Esophagus squamous epithelium (tissue), 5 donors: Measurements from ENCODE around the gene FAM131C. TPM values are rescaled to one million over a fixed set of nuclear protein-coding genes. Genes with fewer than 3 reads are reported as not detected.

Source experiments
- DNase-seq: peaks from one replicate; lab custom pipeline; 2025; lab: John Stamatoyannopoulos, UW
- H3K27ac ChIP-seq, 4 donors: fragments of 200-600 bp; sonication (generic); one replicate each; pipeline ENCODE4 v1.5.1; 2016 to 2019; ENCODE audit warnings: mild to moderate bottlenecking in 1 of 4
- H3K27me3 ChIP-seq, 4 donors: fragments of 200-600 bp; sonication (generic); 1 replicate in 3 of 4; 2 replicates in 1 of 4; pipeline versions ENCODE4 v1.5.1 to v1.6.0; 2017 to 2021; ENCODE audit warnings: antibody characterized with exemption in 1 of 4
- H3K36me3 ChIP-seq, 3 donors: fragments of 200-600 bp; sonication (generic); one replicate each; pipeline ENCODE4 v1.5.1; 2016 to 2019
- H3K4me1 ChIP-seq, 3 donors: fragments of 200-600 bp; sonication (generic); one replicate each; pipeline ENCODE4 v1.5.1; 2017 to 2019
- H3K4me3 ChIP-seq, 4 donors: fragments of 200-600 bp; sonication (generic); 1 replicate in 3 of 4; 2 replicates in 1 of 4; pipeline ENCODE4 v1.5.1; 2016 to 2019; ENCODE audit warnings: mild to moderate bottlenecking in 2 of 4, moderate library complexity in 1 of 4
- H3K9me3 ChIP-seq, 3 donors: fragments of 200-600 bp; sonication (generic); one replicate each; pipeline ENCODE4 v1.5.1; 2016 to 2019
- CTCF ChIP-seq, 6 experiments: fragments of 450-650 bp in 4 of 6; fragments of 200-600 bp in 2 of 6; sonication (generic) in 2 of 6; IDR thresholded peaks; one replicate each; pipeline ENCODE4 v1.5.1; 2016 to 2019; ENCODE audit warnings: antibody characterized with exemption in 6 of 6, mild to moderate bottlenecking in 4 of 6, moderate library complexity in 4 of 6
- POLR2A ChIP-seq, 4 donors: fragments of 450-650 bp; IDR thresholded peaks; one replicate each; pipeline ENCODE4 v1.6.1; 2017; ENCODE audit warnings: antibody characterized with exemption in 4 of 4, mild to moderate bottlenecking in 4 of 4, moderate library complexity in 3 of 4
- WGBS, 2 donors: methylation state at CpG; one replicate each; pipeline ENCODE4 v1.1.5; 2018; 5-methylcytosine and 5-hydroxymethylcytosine counted together
- intact Hi-C: fragments of 100-400 bp; cut with DNase I; formaldehyde crosslinking; loops from one replicate; pipeline ENCODE4 v1.15.0; 2022
- total RNA-seq, 4 donors: library from RNA; depleted of rRNA; stranded (reverse); fragments of >200 nt; gene quantifications; one replicate each; pipeline ENCODE4 v1.1.0, GENCODE V29; 2016
- donor health status: DM: yes; HTN: yes; CAD: no.

FAM131C gene
- total RNA-seq, 4 donors from 2014 or later = 1.6 to 4.5 TPM; not detected in 2

DNA sequence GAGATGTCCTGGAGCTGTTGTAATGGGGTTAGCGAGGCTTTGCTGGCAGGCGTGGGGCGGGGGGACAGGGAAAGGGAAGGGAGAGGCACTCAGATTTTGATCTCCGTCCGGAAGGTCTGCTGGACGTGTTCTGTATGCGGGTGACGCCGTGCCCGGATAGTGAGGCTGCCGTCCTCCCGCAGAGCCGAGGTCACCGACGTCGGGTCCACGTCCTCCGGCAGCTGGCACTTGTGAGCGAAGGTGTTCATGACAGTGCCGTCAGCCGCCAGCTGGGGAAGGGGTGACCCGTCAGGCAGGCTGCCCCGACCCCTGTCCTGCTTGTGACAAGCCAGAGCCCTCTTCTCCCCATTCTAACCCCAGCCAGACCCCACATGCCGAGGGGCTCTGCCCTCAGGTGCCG, 58.0 kb downstream of the FAM131C start:
- H3K27me3 ChIP-seq = no peaks in the 10 kb centered on the region
- no peak for DNase-seq
- H3K9me3 ChIP-seq = no peaks in the 10 kb centered on the region
- peak overlapping the region in 1 of 4 donors; percentile 60 for H3K4me3 ChIP-seq
- peaks cover 28 to 84% (median 43%) of the 10 kb centered on the region in 3 donors for H3K4me1 ChIP-seq
- H3K27ac ChIP-seq = peak overlapping the region; percentile 67 to 91 (median 84)
- 97 to 100% methylated on average over 3 to 5 of the region's 25 CpGs for WGBS, 2 donors
- intact Hi-C loops = no loop called here
- TF ChIP-seq CTCF (IDR thresholded peaks at IDR 0.05) (no peak), POLR2A (IDR thresholded peaks at IDR 0.05) (no peak)
- no peaks in the 10 kb centered on the region for H3K36me3 ChIP-seq

GRCh38 chr1:16014509-16015482, 58.7 kb downstream of the FAM131C start:
- intact Hi-C loops = no loop called here
- TF ChIP-seq CTCF (IDR thresholded peaks at IDR 0.05) (no peak), POLR2A (IDR thresholded peaks at IDR 0.05) (no peak)
- DNase-seq = no peak
- peaks cover 28 to 78% (median 39%) of the 10 kb centered on the region in 3 donors for H3K4me1 ChIP-seq
- no peaks in the 10 kb centered on the region for H3K9me3 ChIP-seq
- H3K36me3 ChIP-seq = no peaks in the 10 kb centered on the region
- 59 to 61% methylated on average over 6 to 8 of the region's 17 CpGs for WGBS, 2 donors
- H3K27ac ChIP-seq = peak overlapping the region; percentile 67 to 91 (median 84)
- H3K4me3 ChIP-seq = no peak overlapping the region
- H3K27me3 ChIP-seq = no peaks in the 10 kb centered on the region

DNA sequence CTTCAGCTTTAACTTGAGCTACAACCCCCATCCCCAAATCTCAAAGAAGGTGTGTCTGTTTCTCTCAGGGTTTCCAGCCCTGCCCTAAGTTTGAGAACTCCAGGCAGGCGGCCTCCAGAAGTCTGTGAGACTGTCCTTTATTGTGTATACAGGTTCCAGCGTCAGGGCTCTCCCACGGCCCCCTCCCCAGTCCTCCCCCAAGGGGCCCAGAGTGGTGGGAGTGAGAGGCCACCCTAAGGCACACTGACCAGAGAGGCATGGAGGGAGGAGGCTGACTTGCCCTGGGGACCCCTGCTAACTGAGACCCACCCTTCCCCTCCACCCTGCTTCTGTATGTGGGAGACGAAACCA, 59.6 kb downstream of the FAM131C start:
- intact Hi-C loops = no loop called here
- Histone ChIP-seq H3K4me3 (no peak overlapping the region), H3K4me1 (peaks cover 21 to 69% (median 30%) of the 10 kb centered on the region in 3 donors), H3K36me3 (no peaks in the 10 kb centered on the region), H3K9me3 (no peaks in the 10 kb centered on the region), H3K27me3 (no peaks in the 10 kb centered on the region), H3K27ac (peak overlapping the region; percentile 36 to 91 (median 84))
- 55% methylated on average over 2 of the region's 4 CpGs; no CpG with 5 or more reads in 1 of the 2 donors for WGBS, 2 donors
- DNase-seq = no peak
- TF ChIP-seq CTCF (IDR thresholded peaks at IDR 0.05) (no peak), POLR2A (IDR thresholded peaks at IDR 0.05) (no peak)

GRCh38 chr1:16013220-16013907, 60.1 kb downstream of the FAM131C start:
- peak overlapping the region; percentile 22 to 58 (median 42) for H3K4me3 ChIP-seq
- H3K27ac ChIP-seq = peak overlapping the region; percentile 64 to 91 (median 84)
- no peaks in the 10 kb centered on the region for H3K27me3 ChIP-seq
- TF ChIP-seq POLR2A (IDR thresholded peaks at IDR 0.05) (no peak), CTCF (IDR thresholded peaks at IDR 0.05) (no peak)
- intact Hi-C loops = no loop called here
- no peaks in the 10 kb centered on the region for H3K9me3 ChIP-seq
- DNase-seq = no peak
- no peaks in the 10 kb centered on the region for H3K36me3 ChIP-seq
- peaks cover 16 to 69% (median 30%) of the 10 kb centered on the region in 3 donors for H3K4me1 ChIP-seq
- WGBS, 2 donors = 13 to 19% methylated on average over 8 to 9 of the region's 28 CpGs
